Measurements from ENCODE around the gene ADAMTS5. TPM values are rescaled to one million over a fixed set of nuclear protein-coding genes. Genes with fewer than 3 reads are reported as not detected.

ADAMTS5 gene
- total and polyA plus RNA-seq, 3 experiments from 2014 or later, result not detected

DNA sequence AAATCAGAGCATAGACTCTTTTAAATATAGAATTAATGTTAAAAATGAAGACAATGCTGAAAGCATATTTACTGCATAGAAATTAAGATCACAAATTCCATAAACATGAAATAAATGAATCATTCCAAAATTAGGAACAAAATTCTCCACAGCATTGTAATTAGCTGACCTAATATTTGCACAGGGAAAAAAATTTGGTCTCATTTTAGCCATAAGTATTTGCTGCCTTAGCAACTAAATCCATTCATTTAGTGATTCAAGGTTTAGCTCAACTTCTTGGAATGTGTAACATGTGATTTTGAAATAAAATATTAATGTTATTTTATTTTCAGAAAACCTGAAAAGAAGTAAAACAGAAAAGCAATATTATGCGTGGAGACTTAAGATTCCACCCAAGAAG, 25.5 kb downstream of the ADAMTS5 start:
- Mint-ChIP-seq H3K4me3 (no peak overlapping the region), H3K4me1 (no peaks in the 10 kb centered on the region), H3K27me3 (no peaks in the 10 kb centered on the region), H3K9me3 (peaks cover 0 to 4% (median 0%) of the 10 kb centered on the region in 5 donors), H3K27ac (no peak overlapping the region), H3K36me3 (no peaks in the 10 kb centered on the region)
- Histone ChIP-seq H3K4me3 (ENCODE audit: low read length) (no peak overlapping the region), H3K27me3 (ENCODE audit: insufficient read depth, low read length, poor library complexity, severe bottlenecking) (no peaks in the 10 kb centered on the region), H3K9me3 (ENCODE audit: low read length) (no peaks in the 10 kb centered on the region), H3K36me3 (ENCODE audit: insufficient read depth, low read length) (no peaks in the 10 kb centered on the region), H3K27ac (ENCODE audit: low read depth, low read length) (no peak overlapping the region), H3K4me1 (ENCODE audit: insufficient read depth, low read length) (no peaks in the 10 kb centered on the region)
- CTCF ChIA-PET, result no interaction called here
- DNase-seq, result no peak
- POLR2A ChIA-PET, result no interaction called here

DNA sequence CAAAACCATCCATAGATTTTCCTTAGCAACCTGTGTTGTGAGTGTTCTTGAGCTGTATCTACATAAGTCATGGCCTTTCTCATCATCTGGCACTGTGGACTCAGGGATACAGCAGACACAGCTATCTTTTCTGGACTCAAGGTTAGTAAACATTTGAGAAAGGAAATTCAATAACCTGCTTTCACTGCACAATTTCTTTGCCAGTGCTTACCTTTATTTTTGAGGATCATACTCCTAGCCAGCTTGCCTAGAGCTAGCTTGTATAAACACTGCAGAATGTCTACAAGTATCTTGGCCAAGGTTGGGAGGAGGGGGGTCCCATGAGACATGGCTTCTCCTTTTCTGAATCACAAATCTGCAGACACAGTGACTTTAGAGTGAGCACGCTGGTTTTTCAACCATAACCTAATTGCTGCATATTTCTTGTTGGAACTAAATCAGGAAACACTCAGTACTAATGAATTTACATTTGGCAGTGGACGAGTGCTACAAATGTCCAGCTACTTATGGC, 27.2 kb downstream of the ADAMTS5 start:
- Mint-ChIP-seq H3K27ac (no peak overlapping the region), H3K4me3 (no peak overlapping the region), H3K9me3 (peaks cover 0 to 4% (median 2%) of the 10 kb centered on the region in 5 donors), H3K27me3 (peaks cover 0 to 1% of the 10 kb centered on the region in 2 donors), H3K36me3 (no peaks in the 10 kb centered on the region), H3K4me1 (no peaks in the 10 kb centered on the region)
- Histone ChIP-seq H3K4me1 (ENCODE audit: insufficient read depth, low read length) (no peaks in the 10 kb centered on the region), H3K27me3 (ENCODE audit: insufficient read depth, low read length, poor library complexity, severe bottlenecking) (no peaks in the 10 kb centered on the region), H3K36me3 (ENCODE audit: insufficient read depth, low read length) (no peaks in the 10 kb centered on the region), H3K4me3 (ENCODE audit: low read length) (no peak overlapping the region), H3K27ac (ENCODE audit: low read depth, low read length) (no peak overlapping the region), H3K9me3 (ENCODE audit: low read length) (no peaks in the 10 kb centered on the region)
- POLR2A ChIA-PET, result no interaction called here
- no peak for DNase-seq
- CTCF ChIA-PET, result no interaction called here

GRCh38 chr21:26936641-26937040, 30.2 kb downstream of the ADAMTS5 start:
- H3K9me3 Mint-ChIP-seq, result peaks cover 0 to 4% (median 2%) of the 10 kb centered on the region in 5 donors
- CTCF ChIA-PET, result interaction anchor here (1.1 kb wide), 1 partner anchor 71 kb away, joined by 3 read pairs; no protein-coding TSS in a partner anchor

DNA sequence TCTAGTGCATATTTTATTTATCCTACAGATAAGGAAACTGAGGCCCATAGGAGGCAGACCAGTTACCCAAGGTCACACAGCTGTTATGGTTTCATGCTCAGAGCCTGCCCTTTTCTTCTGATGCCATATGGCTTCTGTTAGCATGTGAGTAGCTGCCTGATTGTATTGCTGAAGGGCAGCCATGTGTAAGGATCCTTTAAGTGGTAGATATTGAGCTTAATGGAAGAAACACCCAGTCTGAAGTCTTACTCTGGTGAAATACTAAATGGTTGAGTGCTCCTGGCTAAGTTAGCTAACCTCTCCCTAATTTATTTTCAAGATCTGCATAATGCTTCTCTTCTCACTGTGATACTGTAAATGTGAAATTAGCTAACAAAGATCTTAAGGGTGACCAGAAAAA, 30.9 kb downstream of the ADAMTS5 start:
- Histone ChIP-seq H3K4me1 (ENCODE audit: insufficient read depth, low read length) (no peaks in the 10 kb centered on the region), H3K27me3 (ENCODE audit: insufficient read depth, low read length, poor library complexity, severe bottlenecking) (no peaks in the 10 kb centered on the region), H3K4me3 (ENCODE audit: low read length) (no peak overlapping the region), H3K9me3 (ENCODE audit: low read length) (no peaks in the 10 kb centered on the region), H3K36me3 (ENCODE audit: insufficient read depth, low read length) (no peaks in the 10 kb centered on the region), H3K27ac (ENCODE audit: low read depth, low read length) (no peak overlapping the region)
- no peak for DNase-seq
- H3K9me3 Mint-ChIP-seq, result peaks cover 0 to 4% (median 2%) of the 10 kb centered on the region in 5 donors
- peaks cover 0 to 1% of the 10 kb centered on the region in 2 donors for H3K27me3 Mint-ChIP-seq
- no peak overlapping the region for H3K4me3 Mint-ChIP-seq
- ChIA-PET CTCF (interaction anchor here (1.1 kb wide), 1 partner anchor 70 kb away, joined by 3 read pairs; no protein-coding TSS in a partner anchor), POLR2A (no interaction called here)
- H3K27ac Mint-ChIP-seq, result no peak overlapping the region
- no peaks in the 10 kb centered on the region for H3K36me3 Mint-ChIP-seq
- no peaks in the 10 kb centered on the region for H3K4me1 Mint-ChIP-seq

More at GRCh38 chr21:26936641-26937040, 30.2 kb downstream of the ADAMTS5 start:
- POLR2A ChIA-PET, result no interaction called here
- Histone ChIP-seq H3K27me3 (ENCODE audit: insufficient read depth, low read length, poor library complexity, severe bottlenecking) (no peaks in the 10 kb centered on the region), H3K36me3 (ENCODE audit: insufficient read depth, low read length) (no peaks in the 10 kb centered on the region), H3K27ac (ENCODE audit: low read depth, low read length) (no peak overlapping the region), H3K9me3 (ENCODE audit: low read length) (no peaks in the 10 kb centered on the region), H3K4me3 (ENCODE audit: low read length) (no peak overlapping the region), H3K4me1 (ENCODE audit: insufficient read depth, low read length) (no peaks in the 10 kb centered on the region)
- H3K27ac Mint-ChIP-seq, result no peak overlapping the region
- no peaks in the 10 kb centered on the region for H3K36me3 Mint-ChIP-seq
- no peak overlapping the region for H3K4me3 Mint-ChIP-seq
- H3K4me1 Mint-ChIP-seq, result no peaks in the 10 kb centered on the region
- DNase-seq, result no peak
- H3K27me3 Mint-ChIP-seq, result peaks cover 0 to 1% of the 10 kb centered on the region in 2 donors

DNA sequence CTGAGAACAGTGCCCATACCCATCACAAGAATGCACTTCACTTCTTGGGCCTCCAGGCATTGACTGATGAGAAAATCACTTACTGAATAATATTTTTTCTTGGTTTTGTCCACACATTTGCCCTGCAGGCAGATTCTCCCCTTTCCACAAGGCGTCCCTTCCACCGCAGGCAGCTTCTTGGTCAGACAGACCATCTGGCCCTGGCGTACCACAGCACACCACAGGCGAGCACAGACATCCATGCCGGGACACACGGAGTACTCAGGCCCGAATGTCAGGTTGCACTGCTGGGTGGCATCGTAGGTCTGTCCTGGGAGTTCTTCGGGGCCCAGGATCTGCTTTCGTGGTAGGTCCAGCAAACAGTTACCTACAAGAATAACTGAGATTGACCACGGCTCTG, 32.5 kb downstream of the ADAMTS5 start:
- Mint-ChIP-seq H3K27ac (no peak overlapping the region), H3K27me3 (peaks cover 0 to 1% of the 10 kb centered on the region in 2 donors), H3K9me3 (peaks cover 0 to 2% (median 0%) of the 10 kb centered on the region in 5 donors), H3K36me3 (no peaks in the 10 kb centered on the region), H3K4me1 (no peaks in the 10 kb centered on the region), H3K4me3 (no peak overlapping the region)
- CTCF ChIA-PET, result no interaction called here
- H3K27ac ChIP-seq (ENCODE audit: low read depth, low read length), result no peak overlapping the region
- H3K9me3 ChIP-seq (ENCODE audit: low read length), result no peaks in the 10 kb centered on the region
- POLR2A ChIA-PET, result no interaction called here
- no peak for DNase-seq
- no peaks in the 10 kb centered on the region for H3K4me1 ChIP-seq (ENCODE audit: insufficient read depth, low read length)
- H3K27me3 ChIP-seq (ENCODE audit: insufficient read depth, low read length, poor library complexity, severe bottlenecking), result no peaks in the 10 kb centered on the region
- H3K4me3 ChIP-seq (ENCODE audit: low read length), result no peak overlapping the region
- H3K36me3 ChIP-seq (ENCODE audit: insufficient read depth, low read length), result no peaks in the 10 kb centered on the region

GRCh38 chr21:26933448-26933847, 33.4 kb downstream of the ADAMTS5 start:
- Histone ChIP-seq H3K27ac (ENCODE audit: low read depth, low read length) (no peak overlapping the region), H3K4me1 (ENCODE audit: insufficient read depth, low read length) (no peaks in the 10 kb centered on the region), H3K27me3 (ENCODE audit: insufficient read depth, low read length, poor library complexity, severe bottlenecking) (no peaks in the 10 kb centered on the region), H3K4me3 (ENCODE audit: low read length) (no peak overlapping the region), H3K36me3 (ENCODE audit: insufficient read depth, low read length) (no peaks in the 10 kb centered on the region), H3K9me3 (ENCODE audit: low read length) (no peaks in the 10 kb centered on the region)
- no peak overlapping the region for H3K27ac Mint-ChIP-seq
- peaks cover 0 to 1% of the 10 kb centered on the region in 2 donors for H3K27me3 Mint-ChIP-seq
- POLR2A ChIA-PET, result no interaction called here
- H3K4me1 Mint-ChIP-seq, result no peaks in the 10 kb centered on the region
- H3K4me3 Mint-ChIP-seq, result no peak overlapping the region
- no peaks in the 10 kb centered on the region for H3K36me3 Mint-ChIP-seq
- CTCF ChIA-PET, result no interaction called here
- H3K9me3 Mint-ChIP-seq, result peaks cover 0 to 2% (median 0%) of the 10 kb centered on the region in 5 donors
- DNase-seq, result no peak

GRCh38 chr21:26925636-26926035, 41.3 kb downstream of the ADAMTS5 start:
- Mint-ChIP-seq H3K4me1 (no peaks in the 10 kb centered on the region), H3K27me3 (no peaks in the 10 kb centered on the region)
- no peak for DNase-seq

GRCh38 chr21:26925122-26925521, 41.8 kb downstream of the ADAMTS5 start:
- ChIA-PET CTCF (no interaction called here), POLR2A (no interaction called here)
- Histone ChIP-seq H3K9me3 (ENCODE audit: low read length) (no peaks in the 10 kb centered on the region), H3K4me3 (ENCODE audit: low read length) (no peak overlapping the region), H3K27me3 (ENCODE audit: insufficient read depth, low read length, poor library complexity, severe bottlenecking) (no peaks in the 10 kb centered on the region), H3K4me1 (ENCODE audit: insufficient read depth, low read length) (no peaks in the 10 kb centered on the region), H3K36me3 (ENCODE audit: insufficient read depth, low read length) (no peaks in the 10 kb centered on the region), H3K27ac (ENCODE audit: low read depth, low read length) (no peak overlapping the region)
- no peak for DNase-seq
- no peaks in the 10 kb centered on the region for H3K9me3 Mint-ChIP-seq
- no peak overlapping the region for H3K4me3 Mint-ChIP-seq
- H3K27me3 Mint-ChIP-seq, result no peaks in the 10 kb centered on the region
- no peak overlapping the region for H3K27ac Mint-ChIP-seq
- H3K4me1 Mint-ChIP-seq, result no peaks in the 10 kb centered on the region
- H3K36me3 Mint-ChIP-seq, result no peaks in the 10 kb centered on the region

More at GRCh38 chr21:26925636-26926035, 41.3 kb downstream of the ADAMTS5 start:
- no peak overlapping the region for H3K27ac Mint-ChIP-seq
- H3K4me1 ChIP-seq (ENCODE audit: insufficient read depth, low read length), result no peaks in the 10 kb centered on the region
- H3K4me3 Mint-ChIP-seq, result no peak overlapping the region
- H3K36me3 Mint-ChIP-seq, result no peaks in the 10 kb centered on the region
- ChIA-PET POLR2A (no interaction called here), CTCF (no interaction called here)
- H3K9me3 Mint-ChIP-seq, result no peaks in the 10 kb centered on the region
- H3K27me3 ChIP-seq (ENCODE audit: insufficient read depth, low read length, poor library complexity, severe bottlenecking), result no peaks in the 10 kb centered on the region
- H3K4me3 ChIP-seq (ENCODE audit: low read length), result no peak overlapping the region
- H3K9me3 ChIP-seq (ENCODE audit: low read length), result no peaks in the 10 kb centered on the region
- H3K27ac ChIP-seq (ENCODE audit: low read depth, low read length), result no peak overlapping the region
- no peaks in the 10 kb centered on the region for H3K36me3 ChIP-seq (ENCODE audit: insufficient read depth, low read length)

DNA sequence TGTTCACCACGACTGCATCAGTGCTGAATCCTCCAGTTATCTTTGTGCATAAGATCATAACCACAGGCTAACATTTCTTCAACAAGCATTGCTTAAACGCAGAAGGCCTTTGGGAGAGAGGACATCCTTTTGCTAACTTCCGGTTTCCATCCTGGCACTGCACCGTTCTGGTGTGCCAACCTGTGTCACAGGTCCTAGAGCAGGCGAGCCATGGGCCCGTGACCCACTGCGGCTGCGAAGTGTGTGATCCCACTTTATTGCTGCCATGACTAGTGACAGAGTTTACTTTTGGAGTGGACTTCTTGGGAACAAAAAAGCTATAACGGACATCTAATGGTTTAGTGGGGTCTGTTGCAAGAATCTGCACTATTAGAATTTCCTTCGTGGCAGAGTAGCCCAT, 42.9 kb downstream of the ADAMTS5 start:
- Histone ChIP-seq H3K4me1 (ENCODE audit: insufficient read depth, low read length) (no peaks in the 10 kb centered on the region), H3K27ac (ENCODE audit: low read depth, low read length) (no peak overlapping the region), H3K9me3 (ENCODE audit: low read length) (no peaks in the 10 kb centered on the region), H3K27me3 (ENCODE audit: insufficient read depth, low read length, poor library complexity, severe bottlenecking) (no peaks in the 10 kb centered on the region), H3K4me3 (ENCODE audit: low read length) (no peak overlapping the region), H3K36me3 (ENCODE audit: insufficient read depth, low read length) (no peaks in the 10 kb centered on the region)
- no peaks in the 10 kb centered on the region for H3K4me1 Mint-ChIP-seq
- CTCF ChIA-PET, result no interaction called here
- H3K27ac Mint-ChIP-seq, result no peak overlapping the region
- no peaks in the 10 kb centered on the region for H3K9me3 Mint-ChIP-seq
- H3K4me3 Mint-ChIP-seq, result no peak overlapping the region
- POLR2A ChIA-PET, result no interaction called here
- no peaks in the 10 kb centered on the region for H3K36me3 Mint-ChIP-seq
- no peaks in the 10 kb centered on the region for H3K27me3 Mint-ChIP-seq
- no peak for DNase-seq
